SK-N-MC (cell line): Measurements from ENCODE around the gene STK4.

ENCODE experiments used
- DNase-seq: peaks from one replicate; pipeline ENCODE4 v3.0.0-alpha.2; 2011; ENCODE audit warnings: low read depth, low spot score
- H3K27ac ChIP-seq: fragments of 200-600 bp; sonication (generic); 2 replicates; pipeline ENCODE4 v1.5.1; 2016; ENCODE audit warnings: mixed run types
- H3K36me3 ChIP-seq: fragments of 200-600 bp; sonication (generic); 2 replicates; pipeline ENCODE4 v1.6.1; 2017; ENCODE audit warnings: antibody characterized with exemption, low read length, mixed read lengths; ENCODE audit not compliant: insufficient read depth
- H3K4me3 ChIP-seq: fragments of 200-600 bp; sonication (generic); 2 replicates; pipeline ENCODE4 v1.5.1; 2016
- H3K9ac ChIP-seq: fragments of 200-600 bp; sonication (generic); 2 replicates; pipeline ENCODE4 v1.8.0; 2017; ENCODE audit warnings: mixed run types, mixed read lengths; ENCODE audit not compliant: insufficient read length
- H3K9me3 ChIP-seq: fragments of 200-600 bp; sonication (generic); 2 replicates; pipeline ENCODE4 v1.6.1; 2017; ENCODE audit warnings: low read depth, mild to moderate bottlenecking, antibody characterized with exemption, low read length, moderate library complexity, mixed read lengths
- EZH2 ChIP-seq: fragments of 200-600 bp; sonication (generic); IDR thresholded peaks from one replicate; pipeline ENCODE4 v1.6.1; 2017; ENCODE audit warnings: antibody characterized with exemption
- FOXP2 ChIP-seq: optimal IDR thresholded peaks from 2 replicates; pipeline ENCODE3; 2011; ENCODE audit warnings: mild to moderate bottlenecking, moderate library complexity; ENCODE audit not compliant: insufficient read depth; ENCODE audit errors: extremely low read length, control extremely low read depth
- POLR2AphosphoS5 ChIP-seq: IDR thresholded peaks from 2 replicates; pipeline ENCODE4 v1.6.1; 2012; ENCODE audit warnings: mild to moderate bottlenecking, low read depth, low read length, borderline replicate concordance

The STK4 gene

GRCh38 chr20:45091366-45091765, 125.1 kb downstream of the STK4 start:
- H3K36me3 ChIP-seq, result no peaks in the 10 kb centered on the region
- no peak for DNase-seq

GRCh38 chr20:45092898-45093297, 126.6 kb downstream of the STK4 start:
- Histone ChIP-seq H3K9ac (no peak overlapping the region), H3K36me3 (no peaks in the 10 kb centered on the region), H3K27ac (no peak overlapping the region), H3K4me3 (no peak overlapping the region), H3K9me3 (no peaks in the 10 kb centered on the region)
- no peak for DNase-seq
- TF ChIP-seq EZH2, result no peak
- TF ChIP-seq POLR2AphosphoS5, result no peak
- no peak for TF ChIP-seq FOXP2

More at GRCh38 chr20:45091366-45091765, 125.1 kb downstream of the STK4 start:
- no peak for TF ChIP-seq FOXP2
- no peak for TF ChIP-seq POLR2AphosphoS5
- Histone ChIP-seq H3K9me3 (no peaks in the 10 kb centered on the region), H3K4me3 (no peak overlapping the region), H3K9ac (no peak overlapping the region), H3K27ac (no peak overlapping the region)

GRCh38 chr20:45094201-45094600, 127.9 kb downstream of the STK4 start:
- Histone ChIP-seq H3K36me3 (no peaks in the 10 kb centered on the region), H3K27ac (no peak overlapping the region), H3K9ac (no peak overlapping the region), H3K4me3 (no peak overlapping the region), H3K9me3 (no peaks in the 10 kb centered on the region)
- DNase-seq, result no peak
- TF ChIP-seq FOXP2, result no peak

- Histone ChIP-seq H3K27ac (no peak overlapping the region), H3K36me3 (no peaks in the 10 kb centered on the region), H3K9me3 (no peaks in the 10 kb centered on the region), H3K4me3 (no peak overlapping the region), H3K9ac (no peak overlapping the region)
- no peak for DNase-seq
- TF ChIP-seq POLR2AphosphoS5 (no peak), EZH2 (no peak), FOXP2 (no peak)
These were observed 128.7 kb downstream of the STK4 start for GRCh38 chr20:45094864-45095574.

GRCh38 chr20:45095805-45096238, 129.5 kb downstream of the STK4 start:
- no peaks in the 10 kb centered on the region for H3K9me3 ChIP-seq
- H3K4me3 ChIP-seq, result no peak overlapping the region
- peak; percentile 6 for DNase-seq
- no peaks in the 10 kb centered on the region for H3K36me3 ChIP-seq
- H3K9ac ChIP-seq, result no peak overlapping the region
- TF ChIP-seq EZH2 (no peak), POLR2AphosphoS5 (no peak), FOXP2 (no peak)
- no peak overlapping the region for H3K27ac ChIP-seq

GRCh38 chr20:45096781-45097180, 130.5 kb downstream of the STK4 start:
- Histone ChIP-seq H3K36me3 (no peaks in the 10 kb centered on the region), H3K9ac (no peak overlapping the region), H3K4me3 (no peak overlapping the region), H3K9me3 (no peaks in the 10 kb centered on the region), H3K27ac (no peak overlapping the region)
- TF ChIP-seq POLR2AphosphoS5 (no peak), EZH2 (no peak), FOXP2 (no peak)
- no peak for DNase-seq

GRCh38 chr20:45097485-45098102, 131.3 kb downstream of the STK4 start:
- DNase-seq, result no peak

GRCh38 chr20:45098103-45098773, 131.9 kb downstream of the STK4 start:
- Histone ChIP-seq H3K9me3 (no peaks in the 10 kb centered on the region), H3K9ac (no peak overlapping the region), H3K36me3 (no peaks in the 10 kb centered on the region), H3K27ac (no peak overlapping the region), H3K4me3 (no peak overlapping the region)
- DNase-seq, result no peak
- TF ChIP-seq FOXP2 (no peak), EZH2 (no peak), POLR2AphosphoS5 (no peak)

More at GRCh38 chr20:45097485-45098102, 131.3 kb downstream of the STK4 start:
- H3K9me3 ChIP-seq, result no peaks in the 10 kb centered on the region
- TF ChIP-seq POLR2AphosphoS5, result no peak
- no peak for TF ChIP-seq EZH2
- TF ChIP-seq FOXP2, result no peak
- H3K4me3 ChIP-seq, result no peak overlapping the region
- no peak overlapping the region for H3K9ac ChIP-seq
- H3K36me3 ChIP-seq, result no peaks in the 10 kb centered on the region
- H3K27ac ChIP-seq, result no peak overlapping the region
